A673 (cell line): ENCODE data around the gene GGN.

ENCODE experiments used
- CTCF ChIP-seq: fragments of 300-800, 200-600 bp; sonication (generic); conservative IDR thresholded peaks from 2 replicates; pipeline ENCODE4 v1.5.1; 2017; ENCODE audit warnings: low read depth, mild to moderate bottlenecking, antibody characterized with exemption, low read length, moderate library complexity, mixed read lengths
- EZH2 ChIP-seq: fragments of 200-600 bp; sonication (generic); IDR thresholded peaks from 2 replicates; pipeline ENCODE4 v1.6.1; 2017; ENCODE audit warnings: borderline replicate concordance, low read depth, mild to moderate bottlenecking, mixed read lengths, antibody characterized with exemption, low read length; ENCODE audit not compliant: poor library complexity, severe bottlenecking

DNA sequence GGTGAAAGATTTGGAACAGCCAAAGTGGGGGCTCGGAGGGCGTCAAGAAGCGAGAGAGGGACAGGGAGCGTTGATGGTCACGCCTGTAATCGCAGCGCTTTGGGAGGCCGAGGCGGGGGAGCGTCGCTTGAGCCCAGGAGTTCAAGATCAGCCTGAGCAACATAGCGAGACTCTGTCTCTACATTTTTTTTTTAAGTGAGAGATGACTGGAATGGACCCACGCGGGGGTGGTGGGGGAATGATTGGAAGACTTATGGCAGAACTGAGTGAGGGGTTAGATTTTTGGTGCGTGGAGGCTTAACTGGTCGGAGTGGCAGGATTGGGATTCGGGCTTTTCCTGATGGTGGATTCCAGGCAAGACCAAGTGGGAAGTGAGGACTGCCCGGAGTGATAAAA is 12.7 kb downstream of the GGN start:
- TF ChIP-seq CTCF: no peak
- TF ChIP-seq EZH2: no peak
